Measurements from ENCODE around the gene GRIA3.

Gene GRIA3

DNA sequence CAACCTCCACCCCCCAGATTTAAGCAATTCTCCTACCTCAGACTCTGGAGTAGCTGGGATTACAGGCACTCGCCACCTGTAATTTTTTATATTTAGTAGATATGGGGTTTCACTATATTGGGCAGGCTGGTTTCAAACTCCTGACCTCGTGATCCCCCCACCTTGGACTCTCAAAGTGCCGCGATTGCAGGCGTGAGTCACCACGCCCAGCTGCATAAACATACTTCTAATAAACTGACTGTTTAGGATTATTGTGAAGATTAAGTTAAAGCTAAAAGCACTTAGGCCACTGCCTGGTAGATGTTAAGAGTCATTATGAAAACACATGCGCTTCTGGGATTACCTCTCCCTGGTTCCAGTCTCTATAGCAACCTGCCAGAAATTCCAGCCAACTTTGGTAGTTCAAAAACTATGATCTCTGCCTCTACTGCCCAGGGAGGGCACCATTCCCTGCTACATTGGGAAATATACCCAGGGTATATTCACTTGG lies 30.2 kb upstream of the GRIA3 start:
- Histone ChIP-seq H2BK5ac (ENCODE audit: low read depth, low read length, poor library complexity, severe bottlenecking) (no peak overlapping the region), H2BK12ac (ENCODE audit: low read length in 2 of 2) (no peak overlapping the region), H3K23ac (ENCODE audit: low read length in 2 of 2) (no peak overlapping the region), H3K4me1 (ENCODE audit: control insufficient read depth, insufficient read depth, low read depth, low read length) (no peaks in the 10 kb centered on the region), H3K4me2 (ENCODE audit: low read length, poor library complexity, severe bottlenecking) (no peak overlapping the region), H3K14ac (ENCODE audit: low read length in 2 of 2) (no peak overlapping the region), H3K36me3 (ENCODE audit: control insufficient read depth in 1 of 2, insufficient read depth in 2 of 2, low read depth in 1 of 2, low read length in 2 of 2) (no peaks in the 10 kb centered on the region), H2AK5ac (ENCODE audit: low read length, severe bottlenecking) (no peak overlapping the region), H3K4ac (ENCODE audit: low read depth in 1 of 2, low read length in 2 of 2) (no peak overlapping the region), H2BK120ac (ENCODE audit: low read depth, low read length) (no peak overlapping the region), H3K18ac (ENCODE audit: low read depth in 1 of 2, low read length in 2 of 2) (no peak overlapping the region), H3K27ac (ENCODE audit: low read length, poor library complexity, severe bottlenecking) (no peak overlapping the region), H3K4me3 (ENCODE audit: insufficient read depth in 1 of 2, low read depth in 1 of 2, low read length in 2 of 2) (no peak overlapping the region), H3K9ac (ENCODE audit: low read length) (no peak overlapping the region), H3K9me3 (ENCODE audit: control insufficient read depth, low read length) (no peaks in the 10 kb centered on the region), H4K8ac (ENCODE audit: low read length) (no peak overlapping the region), H4K91ac (ENCODE audit: low read length) (no peak overlapping the region), H2AFZ (ENCODE audit: low read depth, low read length) (no peak overlapping the region), H3K79me1 (replicated peaks; ENCODE audit: low read length, poor library complexity, severe bottlenecking) (no peaks in the 10 kb centered on the region), H3K27me3 (ENCODE audit: control insufficient read depth in 1 of 2, insufficient read depth in 1 of 2, low read length in 2 of 2) (no peaks in the 10 kb centered on the region), H2BK15ac (ENCODE audit: low read depth, poor library complexity, severe bottlenecking) (no peak overlapping the region)
- no CpG with 5 or more reads among the region's 7 CpGs for whole genome bisulfite sequencing
- no peak for DNase-seq

DNA sequence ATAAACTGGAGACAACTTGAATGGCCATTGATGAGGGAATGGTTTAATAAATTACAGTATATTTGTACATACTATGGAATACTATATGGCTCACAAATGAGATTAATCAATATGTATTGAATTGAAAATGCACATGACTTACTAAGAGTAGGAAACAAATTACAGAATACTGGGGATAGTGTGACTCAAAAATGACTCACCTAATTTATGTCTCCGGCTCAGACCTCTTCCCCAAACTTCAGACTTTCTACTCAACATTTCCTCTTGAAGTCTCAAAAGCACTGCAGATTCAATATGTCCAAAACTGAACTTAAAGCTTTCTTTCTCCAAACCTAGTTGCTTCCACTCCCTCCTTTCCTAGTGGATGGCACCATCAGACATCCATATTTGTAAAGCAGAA lies 28.8 kb upstream of the GRIA3 start:
- Histone ChIP-seq H3K18ac (ENCODE audit: low read depth in 1 of 2, low read length in 2 of 2) (no peak overlapping the region), H2BK120ac (ENCODE audit: low read depth, low read length) (no peak overlapping the region), H3K4me2 (ENCODE audit: low read length, poor library complexity, severe bottlenecking) (no peak overlapping the region), H3K9ac (ENCODE audit: low read length) (no peak overlapping the region), H3K23ac (ENCODE audit: low read length in 2 of 2) (no peak overlapping the region), H2BK5ac (ENCODE audit: low read depth, low read length, poor library complexity, severe bottlenecking) (no peak overlapping the region), H4K91ac (ENCODE audit: low read length) (no peak overlapping the region), H3K9me3 (ENCODE audit: control insufficient read depth, low read length) (no peaks in the 10 kb centered on the region), H2BK12ac (ENCODE audit: low read length in 2 of 2) (no peak overlapping the region), H3K36me3 (ENCODE audit: control insufficient read depth in 1 of 2, insufficient read depth in 2 of 2, low read depth in 1 of 2, low read length in 2 of 2) (no peaks in the 10 kb centered on the region), H3K27ac (ENCODE audit: low read length, poor library complexity, severe bottlenecking) (no peak overlapping the region), H3K14ac (ENCODE audit: low read length in 2 of 2) (no peak overlapping the region), H3K4me3 (ENCODE audit: insufficient read depth in 1 of 2, low read depth in 1 of 2, low read length in 2 of 2) (no peak overlapping the region), H4K8ac (ENCODE audit: low read length) (no peak overlapping the region), H2AFZ (ENCODE audit: low read depth, low read length) (no peak overlapping the region), H2BK15ac (ENCODE audit: low read depth, poor library complexity, severe bottlenecking) (no peak overlapping the region), H3K79me1 (replicated peaks; ENCODE audit: low read length, poor library complexity, severe bottlenecking) (no peaks in the 10 kb centered on the region), H2AK5ac (ENCODE audit: low read length, severe bottlenecking) (no peak overlapping the region), H3K27me3 (ENCODE audit: control insufficient read depth in 1 of 2, insufficient read depth in 1 of 2, low read length in 2 of 2) (no peaks in the 10 kb centered on the region), H3K4ac (ENCODE audit: low read depth in 1 of 2, low read length in 2 of 2) (no peak overlapping the region), H3K4me1 (ENCODE audit: control insufficient read depth, insufficient read depth, low read depth, low read length) (no peaks in the 10 kb centered on the region)
- WGBS: 36% methylated on average over 1 of the region's 1 CpG
- DNase-seq: no peak

DNA sequence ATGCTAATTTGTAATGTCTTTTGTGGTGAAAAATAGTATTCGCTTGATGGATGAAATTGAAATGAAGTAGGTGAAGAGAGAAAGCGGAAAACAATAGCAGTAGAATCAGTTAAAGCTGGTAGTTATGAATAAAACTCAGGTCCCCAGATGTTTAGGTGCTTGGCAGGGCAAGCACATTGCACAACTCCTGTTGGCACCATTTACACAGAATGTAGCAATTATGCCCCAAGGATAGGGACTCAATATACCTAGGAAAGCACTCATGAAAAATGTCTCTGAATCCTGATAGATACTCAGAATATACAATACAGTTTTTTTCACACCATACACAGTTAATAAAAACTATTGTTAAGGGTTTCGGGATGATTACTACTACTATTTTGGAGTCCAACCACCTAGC lies 26.5 kb upstream of the GRIA3 start:
- Histone ChIP-seq H3K36me3 (ENCODE audit: control insufficient read depth in 1 of 2, insufficient read depth in 2 of 2, low read depth in 1 of 2, low read length in 2 of 2) (no peaks in the 10 kb centered on the region), H2AFZ (ENCODE audit: low read depth, low read length) (no peak overlapping the region), H3K4me1 (ENCODE audit: control insufficient read depth, insufficient read depth, low read depth, low read length) (no peaks in the 10 kb centered on the region), H2BK5ac (ENCODE audit: low read depth, low read length, poor library complexity, severe bottlenecking) (no peak overlapping the region), H2BK15ac (ENCODE audit: low read depth, poor library complexity, severe bottlenecking) (no peak overlapping the region), H3K4me2 (ENCODE audit: low read length, poor library complexity, severe bottlenecking) (no peak overlapping the region), H2BK12ac (ENCODE audit: low read length in 2 of 2) (no peak overlapping the region), H3K4me3 (ENCODE audit: insufficient read depth in 1 of 2, low read depth in 1 of 2, low read length in 2 of 2) (no peak overlapping the region), H2BK120ac (ENCODE audit: low read depth, low read length) (no peak overlapping the region), H3K18ac (ENCODE audit: low read depth in 1 of 2, low read length in 2 of 2) (no peak overlapping the region), H3K14ac (ENCODE audit: low read length in 2 of 2) (no peak overlapping the region), H4K91ac (ENCODE audit: low read length) (no peak overlapping the region), H4K8ac (ENCODE audit: low read length) (no peak overlapping the region), H3K79me1 (replicated peaks; ENCODE audit: low read length, poor library complexity, severe bottlenecking) (no peaks in the 10 kb centered on the region), H3K4ac (ENCODE audit: low read depth in 1 of 2, low read length in 2 of 2) (no peak overlapping the region), H3K23ac (ENCODE audit: low read length in 2 of 2) (no peak overlapping the region), H3K9me3 (ENCODE audit: control insufficient read depth, low read length) (no peaks in the 10 kb centered on the region), H3K9ac (ENCODE audit: low read length) (no peak overlapping the region), H3K27me3 (ENCODE audit: control insufficient read depth in 1 of 2, insufficient read depth in 1 of 2, low read length in 2 of 2) (no peaks in the 10 kb centered on the region), H3K27ac (ENCODE audit: low read length, poor library complexity, severe bottlenecking) (no peak overlapping the region), H2AK5ac (ENCODE audit: low read length, severe bottlenecking) (no peak overlapping the region)
- WGBS: 95% methylated on average over 2 of the region's 3 CpGs
- no peak for DNase-seq

DNA sequence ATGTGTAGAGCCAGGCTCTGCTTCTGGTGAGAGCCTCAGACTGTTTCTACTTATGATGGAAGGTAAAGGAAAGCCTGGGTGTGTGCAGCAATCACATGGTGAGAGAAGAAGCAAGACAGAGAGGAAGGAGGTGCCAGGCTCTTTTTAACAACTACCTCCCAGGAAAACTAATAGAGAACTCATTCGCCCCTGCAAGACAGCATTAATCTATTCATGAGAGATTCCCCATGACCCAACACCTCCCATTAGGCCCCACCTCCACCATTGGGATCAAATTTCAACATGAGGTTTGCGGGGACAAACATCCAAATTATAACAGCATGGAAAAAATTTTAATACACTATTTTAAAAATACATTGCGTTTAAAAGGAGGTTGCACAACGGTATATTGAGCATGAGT lies 24.7 kb upstream of the GRIA3 start:
- Histone ChIP-seq H3K27ac (ENCODE audit: low read length, poor library complexity, severe bottlenecking) (no peak overlapping the region), H2BK12ac (ENCODE audit: low read length in 2 of 2) (no peak overlapping the region), H3K23ac (ENCODE audit: low read length in 2 of 2) (no peak overlapping the region), H3K9ac (ENCODE audit: low read length) (no peak overlapping the region), H3K4me2 (ENCODE audit: low read length, poor library complexity, severe bottlenecking) (no peak overlapping the region), H4K8ac (ENCODE audit: low read length) (no peak overlapping the region), H3K9me3 (ENCODE audit: control insufficient read depth, low read length) (no peaks in the 10 kb centered on the region), H3K4me3 (ENCODE audit: insufficient read depth in 1 of 2, low read depth in 1 of 2, low read length in 2 of 2) (no peak overlapping the region), H2AFZ (ENCODE audit: low read depth, low read length) (no peak overlapping the region), H2BK5ac (ENCODE audit: low read depth, low read length, poor library complexity, severe bottlenecking) (no peak overlapping the region), H4K91ac (ENCODE audit: low read length) (no peak overlapping the region), H2BK15ac (ENCODE audit: low read depth, poor library complexity, severe bottlenecking) (no peak overlapping the region), H2BK120ac (ENCODE audit: low read depth, low read length) (no peak overlapping the region), H2AK5ac (ENCODE audit: low read length, severe bottlenecking) (no peak overlapping the region), H3K18ac (ENCODE audit: low read depth in 1 of 2, low read length in 2 of 2) (no peak overlapping the region), H3K27me3 (ENCODE audit: control insufficient read depth in 1 of 2, insufficient read depth in 1 of 2, low read length in 2 of 2) (no peaks in the 10 kb centered on the region), H3K79me1 (replicated peaks; ENCODE audit: low read length, poor library complexity, severe bottlenecking) (no peaks in the 10 kb centered on the region), H3K36me3 (ENCODE audit: control insufficient read depth in 1 of 2, insufficient read depth in 2 of 2, low read depth in 1 of 2, low read length in 2 of 2) (no peaks in the 10 kb centered on the region), H3K4ac (ENCODE audit: low read depth in 1 of 2, low read length in 2 of 2) (no peak overlapping the region), H3K14ac (ENCODE audit: low read length in 2 of 2) (no peak overlapping the region), H3K4me1 (ENCODE audit: control insufficient read depth, insufficient read depth, low read depth, low read length) (no peaks in the 10 kb centered on the region)
- DNase-seq: no peak
- WGBS: 57% methylated on average over 1 of the region's 4 CpGs
